ENCODE measurements around the gene TMEM222.

DNA sequence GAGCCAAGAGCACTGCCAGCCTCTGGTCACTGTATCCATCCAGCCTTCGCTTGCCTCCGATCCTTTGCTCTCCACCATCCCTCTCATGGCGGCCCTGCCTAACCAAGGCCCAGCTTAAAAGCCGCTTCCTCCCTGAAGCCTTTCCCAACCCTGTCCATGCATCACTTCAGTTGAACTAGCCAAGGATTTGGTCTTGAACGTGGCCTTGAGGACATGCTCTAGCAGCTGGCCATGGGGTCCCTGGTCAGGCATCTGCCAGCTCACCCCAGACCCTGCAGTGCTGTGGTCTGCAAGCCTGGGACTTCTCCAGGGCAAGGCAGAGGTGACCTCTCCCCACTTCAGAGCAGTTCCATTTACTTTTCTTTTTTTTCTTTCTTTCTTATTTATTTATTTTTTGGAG is 14.8 kb downstream of the TMEM222 start:
- TF ChIP-seq, protein P1, sequence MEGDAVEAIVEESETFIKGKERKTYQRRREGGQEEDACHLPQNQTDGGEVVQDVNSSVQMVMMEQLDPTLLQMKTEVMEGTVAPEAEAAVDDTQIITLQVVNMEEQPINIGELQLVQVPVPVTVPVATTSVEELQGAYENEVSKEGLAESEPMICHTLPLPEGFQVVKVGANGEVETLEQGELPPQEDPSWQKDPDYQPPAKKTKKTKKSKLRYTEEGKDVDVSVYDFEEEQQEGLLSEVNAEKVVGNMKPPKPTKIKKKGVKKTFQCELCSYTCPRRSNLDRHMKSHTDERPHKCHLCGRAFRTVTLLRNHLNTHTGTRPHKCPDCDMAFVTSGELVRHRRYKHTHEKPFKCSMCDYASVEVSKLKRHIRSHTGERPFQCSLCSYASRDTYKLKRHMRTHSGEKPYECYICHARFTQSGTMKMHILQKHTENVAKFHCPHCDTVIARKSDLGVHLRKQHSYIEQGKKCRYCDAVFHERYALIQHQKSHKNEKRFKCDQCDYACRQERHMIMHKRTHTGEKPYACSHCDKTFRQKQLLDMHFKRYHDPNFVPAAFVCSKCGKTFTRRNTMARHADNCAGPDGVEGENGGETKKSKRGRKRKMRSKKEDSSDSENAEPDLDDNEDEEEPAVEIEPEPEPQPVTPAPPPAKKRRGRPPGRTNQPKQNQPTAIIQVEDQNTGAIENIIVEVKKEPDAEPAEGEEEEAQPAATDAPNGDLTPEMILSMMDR (conservative IDR thresholded peaks at IDR 0.05; ENCODE audit: low read depth, low read length) = no peak
- TF ChIP-seq EZH2 (IDR thresholded peaks at IDR 0.05; ENCODE audit: low read length, unreplicated experiment) (no peak), EZH2phosphoT487 (IDR thresholded peaks at IDR 0.05; ENCODE audit: borderline replicate concordance, low read length) (no peak)

Data from PC-3 (cell line).